ENCODE measurements around the gene EHHADH. TPM values are rescaled to one million over a fixed set of nuclear protein-coding genes. Genes with fewer than 3 reads are reported as not detected.

Gene EHHADH
- total RNA-seq, 1 donor from 2014 or later: 6.8 TPM

- H3K9me3 Mint-ChIP-seq (ENCODE audit: unreplicated experiment): no peaks in the 10 kb centered on the region
- H3K27ac Mint-ChIP-seq (ENCODE audit: unreplicated experiment): no peak overlapping the region
- H3K4me1 Mint-ChIP-seq (ENCODE audit: unreplicated experiment): peaks cover 2% of the 10 kb centered on the region
- no peaks in the 10 kb centered on the region for H3K36me3 Mint-ChIP-seq (ENCODE audit: low read depth, unreplicated experiment)
- no peak for TF ChIP-seq CTCF (IDR thresholded peaks at IDR 0.05; ENCODE audit: unreplicated experiment)
- no peak for DNase-seq (ENCODE audit: low spot score)
- H3K27me3 Mint-ChIP-seq (ENCODE audit: unreplicated experiment): peaks cover 9% of the 10 kb centered on the region
- no peak overlapping the region for H3K4me3 Mint-ChIP-seq (ENCODE audit: unreplicated experiment)
Measured at GRCh38 chr3:185153861-185154629, 99.8 kb downstream of the EHHADH start.

GRCh38 chr3:185153171-185153771 lies 100.6 kb downstream of the EHHADH start:
- TF ChIP-seq CTCF (IDR thresholded peaks at IDR 0.05; ENCODE audit: unreplicated experiment): no peak
- Mint-ChIP-seq H3K4me3 (ENCODE audit: unreplicated experiment) (peak overlapping the region; percentile 92), H3K27me3 (ENCODE audit: unreplicated experiment) (peaks cover 6% of the 10 kb centered on the region), H3K27ac (ENCODE audit: unreplicated experiment) (no peak overlapping the region), H3K9me3 (ENCODE audit: unreplicated experiment) (no peaks in the 10 kb centered on the region), H3K4me1 (ENCODE audit: unreplicated experiment) (peaks cover 2% of the 10 kb centered on the region), H3K36me3 (ENCODE audit: low read depth, unreplicated experiment) (no peaks in the 10 kb centered on the region)
- DNase-seq (ENCODE audit: low spot score): peak; percentile 33

DNA sequence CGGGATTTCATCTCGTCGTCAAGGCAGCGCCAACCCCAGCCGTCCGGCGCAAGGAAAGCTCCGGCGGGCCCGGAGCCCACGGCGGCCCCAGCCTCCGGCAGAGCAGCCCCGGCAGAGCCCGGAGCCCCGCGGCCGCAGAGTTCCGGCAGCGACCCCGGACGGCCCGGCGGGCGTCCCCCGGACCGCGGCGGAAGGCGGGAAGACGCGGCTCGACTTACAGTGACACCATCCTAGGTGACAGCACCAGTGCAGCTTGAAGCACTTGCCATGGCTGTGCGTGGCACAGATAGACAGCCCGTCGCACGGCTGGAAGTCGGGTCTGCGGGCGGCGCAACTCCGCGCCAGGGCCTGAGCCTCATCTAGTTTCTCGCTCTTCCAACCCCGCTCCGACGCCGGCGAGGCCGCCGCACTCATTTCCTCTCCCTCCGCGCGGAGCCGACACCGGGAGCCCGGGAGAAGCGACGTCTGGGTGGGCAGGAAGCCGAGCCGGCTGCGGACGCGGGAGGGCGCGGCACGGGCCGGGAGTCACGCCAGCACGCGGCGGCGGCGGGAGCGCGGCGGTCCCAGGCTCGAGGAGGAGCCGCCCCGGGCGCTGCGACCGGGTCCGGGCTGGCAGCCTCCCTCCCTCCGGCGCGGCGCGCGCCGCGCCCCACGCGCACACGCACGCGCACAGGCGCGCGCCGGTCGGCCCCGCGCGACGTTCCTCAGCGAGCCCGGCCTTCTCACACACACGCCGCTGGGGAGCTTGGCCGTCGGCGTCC lies 101.3 kb downstream of the EHHADH start, which contains the start of gene C3orf70:
C3orf70 (minus strand) TSS at position 651 of the 761 bp plus-strand sequence; CDS start at position 414, 237 bp downstream.
- no peak for TF ChIP-seq CTCF (IDR thresholded peaks at IDR 0.05; ENCODE audit: unreplicated experiment)
- peak within 1 kb of the TSS; percentile 92 for H3K4me3 Mint-ChIP-seq (ENCODE audit: unreplicated experiment)
- no peaks in the 10 kb centered on the region for H3K9me3 Mint-ChIP-seq (ENCODE audit: unreplicated experiment)
- peaks cover 2% of the 10 kb centered on the region for H3K4me1 Mint-ChIP-seq (ENCODE audit: unreplicated experiment)
- peaks cover 6% of the 10 kb centered on the region for H3K27me3 Mint-ChIP-seq (ENCODE audit: unreplicated experiment)
- peak; percentile 51 for DNase-seq (ENCODE audit: low spot score)
- H3K36me3 Mint-ChIP-seq (ENCODE audit: low read depth, unreplicated experiment): no peaks in the 10 kb centered on the region
- no peak within 1 kb of the TSS for H3K27ac Mint-ChIP-seq (ENCODE audit: unreplicated experiment)

- no peak for TF ChIP-seq CTCF (IDR thresholded peaks at IDR 0.05; ENCODE audit: unreplicated experiment)
- Mint-ChIP-seq H3K4me1 (ENCODE audit: unreplicated experiment) (peaks cover 2% of the 10 kb centered on the region), H3K9me3 (ENCODE audit: unreplicated experiment) (no peaks in the 10 kb centered on the region), H3K27ac (ENCODE audit: unreplicated experiment) (no peak overlapping the region), H3K27me3 (ENCODE audit: unreplicated experiment) (peaks cover 6% of the 10 kb centered on the region), H3K4me3 (ENCODE audit: unreplicated experiment) (peak overlapping the region; percentile 88), H3K36me3 (ENCODE audit: low read depth, unreplicated experiment) (no peaks in the 10 kb centered on the region)
- DNase-seq (ENCODE audit: low spot score): no peak
Measured at GRCh38 chr3:185151964-185152409, 101.9 kb downstream of the EHHADH start.
